ENCODE results near the gene SLC38A8. TPM values are rescaled to one million over a fixed set of nuclear protein-coding genes. Genes with fewer than 3 reads are reported as not detected.

Gene SLC38A8
- total RNA-seq, 2 experiments from 2014 or later, result not detected

DNA sequence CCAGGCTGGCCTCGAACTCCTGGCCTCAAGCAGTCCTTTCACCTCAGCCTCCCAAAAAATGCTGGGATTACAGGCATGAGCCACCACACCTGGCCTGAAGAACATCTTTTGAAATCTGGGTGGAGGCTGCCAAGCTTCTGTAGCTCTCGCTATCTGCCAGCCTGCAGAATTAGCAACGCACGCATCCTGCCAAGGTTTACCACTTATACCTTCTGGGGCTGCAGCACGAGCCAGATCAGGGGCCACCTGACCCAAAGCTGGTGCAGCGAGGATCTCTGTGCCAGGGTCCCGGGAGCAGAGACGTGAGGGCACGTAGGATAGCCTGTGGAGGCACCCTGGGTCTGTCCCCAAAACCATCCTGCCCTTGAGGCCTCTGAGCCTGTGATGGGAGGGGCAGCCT lies 22.2 kb downstream of the SLC38A8 start:
- peaks cover 8% of the 10 kb centered on the region for H3K27me3 Mint-ChIP-seq
- H3K27ac Mint-ChIP-seq, result no peak overlapping the region
- ChIA-PET CTCF (no interaction called here), POLR2A (no interaction called here)
- no peak overlapping the region for H3K4me3 Mint-ChIP-seq
- TF ChIP-seq, protein P1, sequence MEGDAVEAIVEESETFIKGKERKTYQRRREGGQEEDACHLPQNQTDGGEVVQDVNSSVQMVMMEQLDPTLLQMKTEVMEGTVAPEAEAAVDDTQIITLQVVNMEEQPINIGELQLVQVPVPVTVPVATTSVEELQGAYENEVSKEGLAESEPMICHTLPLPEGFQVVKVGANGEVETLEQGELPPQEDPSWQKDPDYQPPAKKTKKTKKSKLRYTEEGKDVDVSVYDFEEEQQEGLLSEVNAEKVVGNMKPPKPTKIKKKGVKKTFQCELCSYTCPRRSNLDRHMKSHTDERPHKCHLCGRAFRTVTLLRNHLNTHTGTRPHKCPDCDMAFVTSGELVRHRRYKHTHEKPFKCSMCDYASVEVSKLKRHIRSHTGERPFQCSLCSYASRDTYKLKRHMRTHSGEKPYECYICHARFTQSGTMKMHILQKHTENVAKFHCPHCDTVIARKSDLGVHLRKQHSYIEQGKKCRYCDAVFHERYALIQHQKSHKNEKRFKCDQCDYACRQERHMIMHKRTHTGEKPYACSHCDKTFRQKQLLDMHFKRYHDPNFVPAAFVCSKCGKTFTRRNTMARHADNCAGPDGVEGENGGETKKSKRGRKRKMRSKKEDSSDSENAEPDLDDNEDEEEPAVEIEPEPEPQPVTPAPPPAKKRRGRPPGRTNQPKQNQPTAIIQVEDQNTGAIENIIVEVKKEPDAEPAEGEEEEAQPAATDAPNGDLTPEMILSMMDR (IDR thresholded peaks at IDR 0.05), result no peak
- H3K36me3 Mint-ChIP-seq (ENCODE audit: low read depth), result no peaks in the 10 kb centered on the region
- H3K9me3 Mint-ChIP-seq, result peaks cover 6% of the 10 kb centered on the region
- ATAC-seq, result no peak
- DNase-seq, result no peak
- intact Hi-C loops (cut with micrococcal nuclease), result no loop called here
- no peaks in the 10 kb centered on the region for H3K4me1 Mint-ChIP-seq (ENCODE audit: low read depth)

DNA sequence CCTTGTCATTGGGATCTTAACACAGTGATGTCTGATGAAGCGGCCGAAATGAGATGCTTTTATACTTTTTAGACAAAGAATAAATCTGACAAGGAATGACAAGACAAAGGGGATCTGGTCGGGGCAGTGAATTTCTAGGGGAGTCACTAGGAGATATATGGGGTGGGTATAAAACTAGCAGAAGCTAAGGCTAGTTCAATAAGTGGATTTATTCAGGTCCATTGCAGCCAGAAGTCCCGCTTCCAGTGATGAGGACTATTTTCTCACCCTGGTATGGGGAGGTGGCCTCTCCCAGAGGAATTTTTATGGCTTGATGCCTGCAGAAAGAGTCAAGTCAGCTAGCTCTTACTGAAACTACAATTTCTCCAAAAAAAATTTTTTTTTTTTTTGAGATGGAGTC lies 23.9 kb downstream of the SLC38A8 start:
- CTCF ChIA-PET, result no interaction called here
- H3K4me3 Mint-ChIP-seq, result no peak overlapping the region

DNA sequence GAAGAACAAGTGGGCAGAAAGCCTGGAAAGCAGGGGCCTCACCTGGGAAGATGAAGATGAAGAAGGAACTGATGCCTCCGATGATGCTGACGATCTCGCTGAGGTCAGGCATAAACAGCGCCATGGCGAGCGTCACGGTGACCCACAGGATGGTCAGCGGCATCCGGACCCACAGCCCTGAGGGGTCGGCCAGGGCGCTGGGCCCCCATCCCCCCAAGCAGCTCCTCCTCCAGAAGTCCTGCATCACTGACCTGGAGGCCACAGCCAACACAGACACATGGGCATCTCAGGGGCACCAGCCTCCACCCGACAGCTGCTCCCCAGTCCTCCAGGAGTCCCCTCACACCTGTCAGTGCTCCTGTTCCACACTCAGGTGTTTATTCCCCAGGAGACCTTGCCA lies 26.1 kb downstream of the SLC38A8 start:
- intact Hi-C loops (cut with micrococcal nuclease), result no loop called here
- TF ChIP-seq, protein P1 (IDR thresholded peaks at IDR 0.05), result no peak
- Mint-ChIP-seq H3K27ac (no peak overlapping the region), H3K4me3 (no peak overlapping the region), H3K9me3 (peaks cover 4% of the 10 kb centered on the region), H3K4me1 (ENCODE audit: low read depth) (peaks cover 7% of the 10 kb centered on the region), H3K36me3 (ENCODE audit: low read depth) (no peaks in the 10 kb centered on the region), H3K27me3 (peaks cover 7% of the 10 kb centered on the region)
- CTCF ChIA-PET, result no interaction called here
- no peak for DNase-seq
- POLR2A ChIA-PET, result no interaction called here
- no peak for ATAC-seq

More for the DNA sequence above, 23.9 kb downstream of the SLC38A8 start:
- no peak for ATAC-seq
- peaks cover 7% of the 10 kb centered on the region for H3K4me1 Mint-ChIP-seq (ENCODE audit: low read depth)
- intact Hi-C loops (cut with micrococcal nuclease), result no loop called here
- TF ChIP-seq, protein P1 (IDR thresholded peaks at IDR 0.05), result no peak
- H3K27me3 Mint-ChIP-seq, result peaks cover 8% of the 10 kb centered on the region
- peaks cover 6% of the 10 kb centered on the region for H3K9me3 Mint-ChIP-seq
- no peak for DNase-seq
- no peak overlapping the region for H3K27ac Mint-ChIP-seq
- POLR2A ChIA-PET, result no interaction called here
- no peaks in the 10 kb centered on the region for H3K36me3 Mint-ChIP-seq (ENCODE audit: low read depth)

DNA sequence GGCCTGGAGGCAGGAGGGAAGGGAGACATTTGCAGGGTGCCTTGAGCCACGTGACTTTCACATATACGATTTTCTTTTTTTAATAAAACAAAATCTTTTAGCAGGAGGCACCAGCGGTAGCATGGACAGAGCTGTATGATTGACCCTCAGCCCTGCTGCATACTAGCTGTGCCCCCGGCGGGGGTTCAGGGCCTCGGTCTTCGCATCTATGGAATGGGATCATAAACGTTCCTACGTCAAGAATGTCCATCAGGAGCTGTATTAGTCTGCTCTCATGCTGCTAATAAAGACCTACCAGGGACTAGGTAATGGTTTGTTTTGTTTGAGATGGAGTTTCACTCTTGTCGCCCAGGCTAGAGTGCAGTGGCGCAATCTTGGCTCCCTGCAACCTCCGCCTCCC lies 27.2 kb downstream of the SLC38A8 start:
- ChIA-PET POLR2A (interaction anchor here (1.1 kb wide), 1 partner anchor 17 kb away, joined by 3 read pairs; no protein-coding TSS in a partner anchor), CTCF (no interaction called here)
- H3K36me3 Mint-ChIP-seq (ENCODE audit: low read depth), result no peaks in the 10 kb centered on the region
- TF ChIP-seq, protein P1 (IDR thresholded peaks at IDR 0.05), result no peak
- H3K27ac Mint-ChIP-seq, result no peak overlapping the region
- DNase-seq (no peak), ATAC-seq (no peak)
- peaks cover 7% of the 10 kb centered on the region for H3K27me3 Mint-ChIP-seq
- H3K4me1 Mint-ChIP-seq (ENCODE audit: low read depth), result peaks cover 7% of the 10 kb centered on the region
- H3K4me3 Mint-ChIP-seq, result no peak overlapping the region
- intact Hi-C loops (cut with micrococcal nuclease), result no loop called here
- H3K9me3 Mint-ChIP-seq, result peaks cover 1% of the 10 kb centered on the region

DNA sequence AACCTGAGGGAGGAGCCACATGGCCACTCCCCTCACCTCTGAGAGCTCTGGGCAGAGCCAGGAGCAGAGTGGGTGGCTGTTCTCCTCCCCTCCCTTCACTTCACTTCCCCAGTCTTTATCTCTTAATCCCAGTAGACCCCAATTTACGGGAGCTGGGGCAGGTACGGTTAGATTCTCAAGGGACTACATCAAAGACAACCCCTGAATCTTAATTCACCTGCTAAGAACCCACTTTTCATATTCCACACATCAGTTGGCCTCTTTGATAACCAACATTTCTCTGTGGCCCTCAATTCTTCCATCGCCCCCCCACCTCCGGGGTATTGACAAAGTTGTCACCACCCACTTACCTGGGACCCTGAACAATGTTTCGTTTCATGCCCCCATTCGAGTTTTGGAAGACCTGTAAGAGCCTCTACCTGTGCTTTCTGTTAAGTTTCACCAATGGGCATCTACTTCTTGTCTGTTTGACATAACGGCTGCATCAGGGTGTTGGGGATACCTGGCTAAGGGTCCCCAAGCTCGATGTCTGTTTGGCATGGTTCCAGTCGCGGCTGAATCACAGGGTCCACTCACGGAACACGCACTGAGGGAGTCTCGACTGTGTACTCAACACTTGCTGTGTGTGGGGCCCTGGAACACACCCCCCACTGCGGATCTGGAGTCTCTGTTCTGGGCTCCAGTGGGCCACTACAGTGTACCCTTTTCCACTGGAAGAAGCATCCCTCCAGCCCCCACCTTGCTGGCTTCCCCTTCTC lies 27.8 kb downstream of the SLC38A8 start:
- ChIA-PET POLR2A (interaction anchor here (0.7 to 1.5 kb wide), 3 partner anchors 13 to 45 kb away, joined by 3 to 4 read pairs (median 3); no protein-coding TSS in a partner anchor), CTCF (interaction anchor here (1.0 to 1.2 kb wide), 4 partner anchors 47 to 172 kb away, joined by 3 to 7 read pairs (median 4); partner anchors contain the start of gene TAF1C)
- H3K4me3 Mint-ChIP-seq, result no peak overlapping the region
- H3K4me1 Mint-ChIP-seq (ENCODE audit: low read depth), result peaks cover 7% of the 10 kb centered on the region
- ATAC-seq (no peak), DNase-seq (no peak)
- H3K27me3 Mint-ChIP-seq, result peaks cover 7% of the 10 kb centered on the region
- peaks cover 1% of the 10 kb centered on the region for H3K9me3 Mint-ChIP-seq
- no peaks in the 10 kb centered on the region for H3K36me3 Mint-ChIP-seq (ENCODE audit: low read depth)
- no peak overlapping the region for H3K27ac Mint-ChIP-seq
- intact Hi-C loops (cut with micrococcal nuclease), result no loop called here
- TF ChIP-seq, protein P1 (IDR thresholded peaks at IDR 0.05), result no peak

Data from activated CD8-positive, alpha-beta T cell treated with anti-CD3 and anti-CD28 coated beads for 36 hours (primary cell).